A673 (cell line): ENCODE measurements around the gene STKLD1. TPM values are rescaled to one million over a fixed set of nuclear protein-coding genes. Genes with fewer than 3 reads are reported as not detected.

Experiments
- BruUV-seq: library from RNA; stranded (reverse); fragments of 400-500 nt; replicated peaks from 2 replicates; lab custom pipeline; 2021; lab: Mats Ljungman, UMichigan
- CTCF ChIA-PET: fragments of 300-600 bp; sonication (Branson Sonifier 250); formaldehyde crosslinking; loops from one replicate; lab custom pipeline; 2022; ENCODE audit warnings: antibody characterized with exemption; lab: Charles Lee
- POLR2A ChIA-PET: fragments of 300-600 bp; sonication (Branson Sonifier 250); formaldehyde crosslinking; loops from one replicate; lab custom pipeline; 2022; ENCODE audit warnings: antibody characterized with exemption; ENCODE audit not compliant: low non-redundant PET; lab: Charles Lee
- DNase-seq: peaks from one replicate; pipeline ENCODE4 v3.0.0-alpha.2; 2015; ENCODE audit warnings: low spot score
- H3K27ac ChIP-seq: fragments of 200-600 bp; sonication (generic); 2 replicates; pipeline ENCODE4 v1.5.1; 2016; ENCODE audit warnings: mixed run types, low read depth, mild to moderate bottlenecking, mixed read lengths, antibody characterized with exemption, low read length; ENCODE audit not compliant: poor library complexity, severe bottlenecking
- H3K27me3 ChIP-seq: fragments of 200-600 bp; sonication (generic); replicated peaks from 2 replicates; pipeline ENCODE4 v1.6.1; 2017; ENCODE audit warnings: mixed run types, low read depth, mild to moderate bottlenecking, mixed read lengths, antibody characterized with exemption, low read length; ENCODE audit not compliant: insufficient read depth, poor library complexity
- H3K36me3 ChIP-seq: fragments of 200-600 bp; sonication (generic); 2 replicates; pipeline ENCODE4 v1.6.1; 2016; ENCODE audit warnings: mixed run types, mild to moderate bottlenecking, mixed read lengths, antibody characterized with exemption, low read length; ENCODE audit not compliant: insufficient read depth, poor library complexity, severe bottlenecking
- H3K4me1 ChIP-seq: fragments of 200-600 bp; sonication (generic); 2 replicates; pipeline ENCODE4 v1.6.1; 2017; ENCODE audit warnings: mixed run types, mild to moderate bottlenecking, mixed read lengths, antibody characterized with exemption, low read length; ENCODE audit not compliant: insufficient read depth, poor library complexity, severe bottlenecking
- H3K4me3 ChIP-seq: fragments of 200-600 bp; sonication (generic); 2 replicates; pipeline ENCODE4 v1.5.1; 2016; ENCODE audit warnings: low read depth, mixed run types, mild to moderate bottlenecking, mixed read lengths, low read length; ENCODE audit not compliant: poor library complexity, severe bottlenecking
- H3K9me3 ChIP-seq: fragments of 200-600 bp; sonication (generic); 2 replicates; pipeline ENCODE4 v1.6.1; 2016; ENCODE audit warnings: mixed run types, low read depth, mild to moderate bottlenecking, mixed read lengths, antibody characterized with exemption, low read length; ENCODE audit not compliant: poor library complexity, severe bottlenecking
- CTCF ChIP-seq: fragments of 300-800, 200-600 bp; sonication (generic); conservative IDR thresholded peaks from 2 replicates; pipeline ENCODE4 v1.5.1; 2017; ENCODE audit warnings: low read depth, mild to moderate bottlenecking, antibody characterized with exemption, low read length, moderate library complexity, mixed read lengths
- EZH2 ChIP-seq: fragments of 200-600 bp; sonication (generic); IDR thresholded peaks from 2 replicates; pipeline ENCODE4 v1.6.1; 2017; ENCODE audit warnings: borderline replicate concordance, low read depth, mild to moderate bottlenecking, mixed read lengths, antibody characterized with exemption, low read length; ENCODE audit not compliant: poor library complexity, severe bottlenecking
- intact Hi-C: fragments of 100-400 bp; cut with micrococcal nuclease; formaldehyde crosslinking; loops from one replicate; pipeline ENCODE4 v1.10.0; 2022; ENCODE audit not compliant: unreplicated experiment
- total RNA-seq: library from RNA; stranded (reverse); gene quantifications from 2 replicates; pipeline ENCODE4 v1.2.3, GENCODE V29; 2021

Gene STKLD1
- total RNA-seq, 1 experiment from 2014 or later: 0.52 TPM

GRCh38 chr9:133393399-133393798 is 17.2 kb downstream of the STKLD1 start:
- no peak for TF ChIP-seq EZH2
- no peak for TF ChIP-seq CTCF
- no TSS peak for BruUV-seq
- CTCF ChIA-PET: no interaction called here
- Histone ChIP-seq H3K9me3 (no peaks in the 10 kb centered on the region), H3K4me3 (no peak overlapping the region), H3K27ac (no peak overlapping the region), H3K36me3 (no peaks in the 10 kb centered on the region), H3K27me3 (peaks cover 19% of the 10 kb centered on the region), H3K4me1 (no peaks in the 10 kb centered on the region)
- DNase-seq: no peak
- POLR2A ChIA-PET: no interaction called here
- intact Hi-C loops: no loop called here

GRCh38 chr9:133394687-133395271 is 18.6 kb downstream of the STKLD1 start:
- TF ChIP-seq EZH2 (no peak), CTCF (no peak)
- Histone ChIP-seq H3K36me3 (no peaks in the 10 kb centered on the region), H3K4me3 (no peak overlapping the region), H3K27me3 (peaks cover 19% of the 10 kb centered on the region), H3K9me3 (no peaks in the 10 kb centered on the region), H3K4me1 (no peaks in the 10 kb centered on the region), H3K27ac (no peak overlapping the region)
- intact Hi-C loops: no loop called here
- DNase-seq: no peak
- CTCF ChIA-PET: no interaction called here
- no TSS peak for BruUV-seq
- POLR2A ChIA-PET: no interaction called here

GRCh38 chr9:133396952-133397351 is 20.8 kb downstream of the STKLD1 start:
- no TSS peak for BruUV-seq
- Histone ChIP-seq H3K27me3 (peaks cover 19% of the 10 kb centered on the region), H3K9me3 (no peaks in the 10 kb centered on the region), H3K4me1 (no peaks in the 10 kb centered on the region), H3K36me3 (no peaks in the 10 kb centered on the region), H3K4me3 (no peak overlapping the region), H3K27ac (no peak overlapping the region)
- intact Hi-C loops: no loop called here
- ChIA-PET POLR2A (no interaction called here), CTCF (no interaction called here)
- TF ChIP-seq CTCF (peak; percentile 57), EZH2 (no peak)
- no peak for DNase-seq
